Tibial artery (tissue), 4 donors: Measurements from ENCODE around the gene CFAP65.

Experiments used
- DNase-seq, 2 donors: peaks; one replicate each; pipeline ENCODE4 v3.0.0-alpha.2; 2019
- H3K27ac ChIP-seq, 2 donors: fragments of 200-600 bp; sonication (generic) in 1 of 2; 1 replicate in 1 of 2; 2 replicates in 1 of 2; pipeline ENCODE4 v1.5.1; 2018 to 2019; ENCODE audit warnings: mild to moderate bottlenecking in 1 of 2
- H3K27me3 ChIP-seq, 2 donors: fragments of 200-600 bp; sonication (generic) in 1 of 2; one replicate each; pipeline versions ENCODE4 v1.5.1 to v1.6.0; 2016 to 2019
- H3K36me3 ChIP-seq, 3 donors: fragments of 200-600 bp; sonication (generic) in 2 of 3; one replicate each; pipeline ENCODE4 v1.5.1; 2016 to 2019; ENCODE audit warnings: mild to moderate bottlenecking in 2 of 3
- H3K4me1 ChIP-seq, 4 donors: fragments of 200-600 bp; sonication (generic) in 2 of 4; 1 replicate in 3 of 4; 2 replicates in 1 of 4; pipeline ENCODE4 v1.5.1; 2016 to 2019
- H3K4me3 ChIP-seq, 2 donors: fragments of 200-600 bp; sonication (generic) in 1 of 2; 1 replicate in 1 of 2; 2 replicates in 1 of 2; pipeline ENCODE4 v1.5.1; 2018 to 2019; ENCODE audit warnings: mild to moderate bottlenecking in 2 of 2
- H3K9me3 ChIP-seq, 3 donors: fragments of 200-600 bp; sonication (generic) in 1 of 3; one replicate each; pipeline ENCODE4 v1.5.1; 2016 to 2019
- intact Hi-C: fragments of 100-400 bp; cut with DNase I; formaldehyde crosslinking; loops from one replicate; pipeline ENCODE4 v1.15.0; 2023; ENCODE audit warnings: low total_unique reads
- TF ChIP-seq, protein P1 (sequence below), 2 experiments: fragments of 200-600 bp in 1 of 2; fragments of 450-650 bp in 1 of 2; IDR thresholded peaks; one replicate each; pipeline ENCODE4 v1.5.1; 2017 to 2019; ENCODE audit warnings: antibody characterized with exemption in 2 of 2, mild to moderate bottlenecking in 1 of 2, moderate library complexity in 1 of 2

The CFAP65 gene

GRCh38 chr2:218997731-218998130, 43.6 kb downstream of the CFAP65 start:
- Histone ChIP-seq H3K36me3 (no peaks in the 10 kb centered on the region), H3K9me3 (no peaks in the 10 kb centered on the region), H3K27me3 (peaks cover 28 to 98% of the 10 kb centered on the region in 2 donors), H3K27ac (no peak overlapping the region), H3K4me1 (peaks cover 3 to 49% (median 41%) of the 10 kb centered on the region in 4 donors), H3K4me3 (no peak overlapping the region)
- no peak for DNase-seq
- intact Hi-C loops, result no loop called here
- TF ChIP-seq, protein P1, sequence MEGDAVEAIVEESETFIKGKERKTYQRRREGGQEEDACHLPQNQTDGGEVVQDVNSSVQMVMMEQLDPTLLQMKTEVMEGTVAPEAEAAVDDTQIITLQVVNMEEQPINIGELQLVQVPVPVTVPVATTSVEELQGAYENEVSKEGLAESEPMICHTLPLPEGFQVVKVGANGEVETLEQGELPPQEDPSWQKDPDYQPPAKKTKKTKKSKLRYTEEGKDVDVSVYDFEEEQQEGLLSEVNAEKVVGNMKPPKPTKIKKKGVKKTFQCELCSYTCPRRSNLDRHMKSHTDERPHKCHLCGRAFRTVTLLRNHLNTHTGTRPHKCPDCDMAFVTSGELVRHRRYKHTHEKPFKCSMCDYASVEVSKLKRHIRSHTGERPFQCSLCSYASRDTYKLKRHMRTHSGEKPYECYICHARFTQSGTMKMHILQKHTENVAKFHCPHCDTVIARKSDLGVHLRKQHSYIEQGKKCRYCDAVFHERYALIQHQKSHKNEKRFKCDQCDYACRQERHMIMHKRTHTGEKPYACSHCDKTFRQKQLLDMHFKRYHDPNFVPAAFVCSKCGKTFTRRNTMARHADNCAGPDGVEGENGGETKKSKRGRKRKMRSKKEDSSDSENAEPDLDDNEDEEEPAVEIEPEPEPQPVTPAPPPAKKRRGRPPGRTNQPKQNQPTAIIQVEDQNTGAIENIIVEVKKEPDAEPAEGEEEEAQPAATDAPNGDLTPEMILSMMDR (IDR thresholded peaks at IDR 0.05), result no peak

DNA sequence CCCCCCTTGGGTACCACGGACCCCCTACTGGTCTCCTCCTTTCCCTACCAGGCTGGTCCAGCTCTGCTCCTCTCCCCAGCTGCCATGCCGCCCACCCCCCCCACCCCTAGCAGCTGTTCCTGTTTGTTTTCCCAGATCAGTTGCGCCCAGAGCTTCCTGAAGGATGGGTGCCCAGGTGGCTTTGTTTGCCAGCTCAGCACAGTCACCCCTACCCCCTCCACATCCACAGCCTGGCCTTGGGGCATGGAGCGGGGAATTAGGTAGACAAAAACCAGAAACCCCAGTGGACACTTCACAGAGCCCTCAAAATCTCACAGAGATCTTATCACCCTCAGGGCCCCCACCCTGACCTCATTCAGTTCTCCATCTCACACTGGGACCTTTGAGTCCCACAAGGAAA, 44.4 kb downstream of the CFAP65 start:
- Histone ChIP-seq H3K9me3 (no peaks in the 10 kb centered on the region), H3K4me3 (no peak overlapping the region), H3K36me3 (no peaks in the 10 kb centered on the region), H3K4me1 (peaks cover 0 to 45% (median 39%) of the 10 kb centered on the region in 4 donors), H3K27ac (no peak overlapping the region), H3K27me3 (peaks cover 21 to 98% of the 10 kb centered on the region in 2 donors)
- TF ChIP-seq, protein P1 (IDR thresholded peaks at IDR 0.05), result no peak
- intact Hi-C loops, result no loop called here
- no peak for DNase-seq

DNA sequence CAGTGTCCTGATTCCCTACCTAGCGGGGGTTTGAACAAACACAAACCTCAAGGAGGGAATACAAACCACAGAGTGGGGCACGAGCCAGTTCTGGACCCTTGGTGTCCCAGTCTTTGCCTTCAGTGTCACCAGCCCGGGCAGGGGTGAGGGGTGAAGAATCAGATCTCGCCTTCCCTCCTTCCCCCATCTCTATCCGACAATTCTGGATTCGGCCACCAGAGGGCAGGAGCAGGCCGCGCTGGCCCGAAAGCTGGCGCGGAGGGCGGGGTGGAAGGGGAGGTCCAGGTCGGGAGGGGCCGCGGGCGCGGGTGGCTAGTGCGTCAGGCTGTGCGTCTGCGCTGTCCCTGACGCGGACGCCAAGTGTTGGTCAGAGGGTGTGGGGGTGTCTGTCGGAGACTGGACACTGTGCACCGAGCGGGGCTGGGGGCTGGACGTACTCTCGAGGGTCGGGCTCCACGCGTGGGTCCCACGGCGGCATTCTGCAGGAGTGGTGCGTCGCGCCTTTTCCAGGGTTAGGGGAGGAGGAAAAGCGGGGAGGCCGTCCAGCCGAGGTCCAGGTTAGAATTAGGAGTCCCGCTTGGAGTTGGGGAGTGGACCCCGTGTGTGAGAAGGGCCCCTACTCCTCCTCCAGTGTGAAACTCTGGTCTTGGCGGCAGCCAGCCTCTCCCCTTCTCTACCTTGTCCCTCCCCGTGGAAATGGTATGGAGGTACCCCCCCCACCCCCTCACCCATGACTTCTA, 45.2 kb downstream of the CFAP65 start:
- Histone ChIP-seq H3K4me3 (peak overlapping the region; percentile 8 to 39), H3K27me3 (peaks cover 14 to 98% of the 10 kb centered on the region in 2 donors), H3K4me1 (peaks cover 0 to 37% (median 31%) of the 10 kb centered on the region in 4 donors), H3K27ac (no peak overlapping the region), H3K36me3 (no peaks in the 10 kb centered on the region), H3K9me3 (no peaks in the 10 kb centered on the region)
- intact Hi-C loops, result no loop called here
- peak; percentile 65 to 87 for DNase-seq
- TF ChIP-seq, protein P1 (IDR thresholded peaks at IDR 0.05), result peak; percentile 81 to 90

GRCh38 chr2:218995561-218995960, 45.8 kb downstream of the CFAP65 start:
- Histone ChIP-seq H3K27ac (no peak overlapping the region), H3K27me3 (peaks cover 14 to 98% of the 10 kb centered on the region in 2 donors), H3K36me3 (no peaks in the 10 kb centered on the region), H3K4me3 (no peak overlapping the region), H3K4me1 (peaks cover 0 to 35% (median 29%) of the 10 kb centered on the region in 4 donors), H3K9me3 (no peaks in the 10 kb centered on the region)
- intact Hi-C loops, result no loop called here
- DNase-seq, result no peak
- TF ChIP-seq, protein P1 (IDR thresholded peaks at IDR 0.05), result no peak

GRCh38 chr2:218993345-218994315, 47.7 kb downstream of the CFAP65 start, which contains the start of gene CRYBA2:
Gene CRYBA2 (minus strand): TSS chr2:218993422. CDS start chr2:218993176, 246 bp downstream.
- TF ChIP-seq, protein P1 (IDR thresholded peaks at IDR 0.05), result no peak
- no peak within 1 kb of the TSS for H3K27ac ChIP-seq
- H3K4me1 ChIP-seq, result peaks cover 0 to 35% (median 29%) of the 10 kb centered on the region in 4 donors
- intact Hi-C loops, result no loop called here
- H3K9me3 ChIP-seq, result no peaks in the 10 kb centered on the region
- no peak for DNase-seq
- H3K4me3 ChIP-seq, result peak within 1 kb of the TSS; percentile 33 to 52
- H3K27me3 ChIP-seq, result peaks cover 14 to 98% of the 10 kb centered on the region in 2 donors
- H3K36me3 ChIP-seq, result no peaks in the 10 kb centered on the region
